LNCAP (cell line): ENCODE measurements around the gene SLC35B3.
A peak's percentile ranks its signal among the peaks of the same experiment; 100 is the strongest.

Experiments used
- CTCF ChIP-seq: fragments of 450-650 bp; IDR thresholded peaks from 2 replicates; pipeline ENCODE4 v1.5.1; 2017; ENCODE audit warnings: mild to moderate bottlenecking

The SLC35B3 gene

GRCh38 chr6:8435093-8435844 is at the start of gene SLC35B3:
Gene SLC35B3 (minus strand): TSS chr6:8435545.
- no peak for TF ChIP-seq CTCF

DNA sequence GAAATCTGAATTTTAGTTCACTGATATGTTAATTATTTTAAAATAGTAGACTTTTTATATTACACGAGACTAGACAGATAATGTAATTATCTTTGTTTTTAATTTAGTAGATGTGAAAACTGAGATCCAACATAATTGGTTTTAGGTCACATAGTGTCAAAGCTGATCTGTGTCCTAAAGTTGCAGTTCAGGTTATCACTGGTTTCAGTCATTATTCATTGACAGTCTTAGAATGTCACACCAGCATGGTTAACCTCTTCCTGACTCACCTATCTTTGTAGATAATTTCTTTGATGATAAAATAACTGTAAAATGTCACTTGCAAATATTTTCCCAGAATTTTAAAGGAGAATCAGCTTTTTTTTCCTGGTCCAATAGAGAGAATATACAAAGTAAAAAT is 48.3 kb upstream of the SLC35B3 start:
- TF ChIP-seq CTCF, result no peak

GRCh38 chr6:8481727-8482126 is 46.4 kb upstream of the SLC35B3 start:
- peak; percentile 39; the same call in 1 of the 2 replicates for TF ChIP-seq CTCF

DNA sequence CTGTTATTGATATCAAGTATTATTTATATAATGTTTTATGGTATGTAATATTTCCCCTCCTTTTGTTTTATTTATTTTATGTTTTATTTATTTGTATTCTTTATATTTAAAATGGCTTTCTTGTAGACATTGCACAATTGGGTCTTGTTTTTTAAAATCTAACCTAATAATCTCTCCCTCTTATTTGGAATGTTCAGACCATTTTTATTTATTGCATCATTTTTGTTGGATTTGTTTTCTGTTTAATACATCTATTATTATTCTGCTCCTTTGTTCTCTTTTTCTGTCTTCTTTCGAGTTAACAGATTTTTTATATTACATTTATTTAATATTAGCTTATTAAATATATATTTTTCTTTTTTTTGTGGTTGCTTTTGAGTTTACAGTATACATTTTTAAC is 43.1 kb upstream of the SLC35B3 start:
- TF ChIP-seq CTCF, result no peak

DNA sequence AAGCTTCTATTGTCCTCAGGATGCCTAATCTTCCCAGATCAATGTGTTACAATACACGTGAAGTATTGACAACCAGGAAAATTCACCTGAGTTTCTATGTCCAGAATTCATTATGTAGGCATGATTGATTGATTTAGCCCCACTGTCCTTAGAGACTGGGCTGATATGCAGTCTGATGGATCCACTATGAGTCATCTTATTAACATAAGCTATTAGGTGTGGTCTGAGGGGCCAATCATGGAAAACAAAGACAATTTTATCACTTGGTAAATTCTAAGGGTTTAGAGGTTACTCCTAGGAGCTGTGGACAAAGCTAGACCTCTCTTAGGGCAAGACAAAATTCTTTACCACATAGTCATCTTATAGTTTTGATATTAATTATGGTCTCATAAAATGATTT is 41.3 kb upstream of the SLC35B3 start:
- TF ChIP-seq CTCF, result no peak

DNA sequence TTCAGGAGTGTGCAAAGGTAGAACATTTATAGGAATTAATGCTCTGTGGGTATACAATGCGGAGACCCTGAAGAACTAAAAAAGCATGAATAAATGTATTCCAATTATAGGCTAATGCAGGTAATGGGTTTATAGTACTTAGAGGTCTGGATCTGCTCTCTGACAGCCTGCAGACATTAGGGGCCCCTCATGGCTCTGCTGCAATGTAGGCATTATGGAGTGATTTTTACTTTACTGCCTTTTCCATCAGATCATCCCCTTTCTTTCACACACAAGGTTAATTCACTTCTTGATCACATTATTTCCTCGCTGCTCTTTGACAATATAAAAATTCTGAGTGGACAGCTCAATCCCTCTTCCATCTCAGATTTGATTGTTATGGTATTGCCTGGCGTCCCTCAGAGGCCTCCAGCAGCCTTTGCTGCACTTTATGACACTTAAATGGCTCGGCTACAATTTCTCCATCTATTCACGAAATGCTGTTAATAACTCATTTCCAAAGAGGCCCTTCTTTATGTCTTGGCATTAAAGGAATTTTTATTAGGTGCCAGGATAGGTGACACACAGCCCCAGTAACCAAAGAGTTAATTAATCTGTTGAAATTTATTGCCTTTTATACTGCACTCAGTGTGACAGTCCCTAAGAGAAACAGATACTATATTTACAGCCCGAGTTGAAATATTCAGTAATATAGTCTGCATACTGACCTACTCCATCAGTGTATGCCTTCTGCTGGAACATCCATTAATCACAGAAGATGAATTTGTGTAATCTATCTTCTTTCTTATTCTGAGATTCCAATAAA is 33.4 kb upstream of the SLC35B3 start:
- TF ChIP-seq CTCF, result no peak

- no peak for TF ChIP-seq CTCF
Measured at GRCh38 chr6:8462694-8463093, 27.3 kb upstream of the SLC35B3 start.
